Amniotic stem cell (primary cell): ENCODE measurements around the gene FHDC1.

Experiments used
- DNase-seq: peaks from one replicate; lab custom pipeline; 2025; lab: John Stamatoyannopoulos, UW

FHDC1 gene

GRCh38 chr4:152957437-152958171 is 21.5 kb downstream of the FHDC1 start:
- no peak for DNase-seq

- DNase-seq = no peak
Observed at GRCh38 chr4:152959080-152959479, 23.0 kb downstream of the FHDC1 start.

GRCh38 chr4:152960082-152960481 is 24.0 kb downstream of the FHDC1 start:
- DNase-seq = no peak

GRCh38 chr4:152961014-152961772 is 25.1 kb downstream of the FHDC1 start:
- no peak for DNase-seq

GRCh38 chr4:152961773-152962115 is 25.6 kb downstream of the FHDC1 start:
- DNase-seq = no peak

- no peak for DNase-seq
Observed at GRCh38 chr4:152962150-152962549, 26.0 kb downstream of the FHDC1 start.

GRCh38 chr4:152964335-152964734 is 28.2 kb downstream of the FHDC1 start:
- no peak for DNase-seq

- no peak for DNase-seq
Observed at GRCh38 chr4:152965611-152966010, 29.5 kb downstream of the FHDC1 start.

GRCh38 chr4:152967907-152968306 is 31.8 kb downstream of the FHDC1 start:
- DNase-seq = no peak

GRCh38 chr4:152968806-152969394 is 32.8 kb downstream of the FHDC1 start:
- DNase-seq = no peak

- DNase-seq = peak; percentile 33
Observed at GRCh38 chr4:152970102-152970820, 34.1 kb downstream of the FHDC1 start.

GRCh38 chr4:152971053-152971452 is 34.9 kb downstream of the FHDC1 start:
- DNase-seq = no peak

- DNase-seq = peak; percentile 87
Observed at GRCh38 chr4:152972821-152973628, 36.9 kb downstream of the FHDC1 start.

GRCh38 chr4:152973629-152974467 is 37.7 kb downstream of the FHDC1 start:
- no peak for DNase-seq

- DNase-seq = no peak
Observed at GRCh38 chr4:152974468-152975379, 38.6 kb downstream of the FHDC1 start.

- DNase-seq = no peak
Observed at GRCh38 chr4:152975380-152976211, 39.5 kb downstream of the FHDC1 start.

GRCh38 chr4:152976212-152976761 is 40.2 kb downstream of the FHDC1 start:
- DNase-seq = no peak

GRCh38 chr4:152979731-152980330 is 43.7 kb downstream of the FHDC1 start:
- DNase-seq = no peak
